A549 treated with AZD9567 at 1 μM for 4 hours (cell line): Measurements from ENCODE around the gene PTPRT. TPM values are rescaled to one million over a fixed set of nuclear protein-coding genes. Genes with fewer than 3 reads are reported as not detected.

Source experiments
- total RNA-seq: library from RNA; stranded (reverse); fragments of 200-300 nt; extraction: Qiagen RNA extraction; gene quantifications from 5 replicates; pipeline ENCODE4 v1.2.3, GENCODE V29; 2022; ENCODE audit not compliant: insufficient read depth

PTPRT gene
- not detected in 5 replicates for total RNA-seq

GRCh38 chr20:43189554-43190331 is at the start of gene PTPRT:
PTPRT (minus strand) TSS chr20:43189906; CDS start chr20:43189733, 173 bp downstream.

